ENCODE results near the gene NR1D1. TPM values are rescaled to one million over a fixed set of nuclear protein-coding genes. Genes with fewer than 3 reads are reported as not detected.

Gene NR1D1
- total RNA-seq, 4 donors from 2014 or later, result 1.5 to 20.4 (median 18.3) TPM

- H3K4me1 ChIP-seq, result peaks cover 27 to 75% (median 53%) of the 10 kb centered on the region in 3 donors
- H3K27me3 ChIP-seq, result no peaks in the 10 kb centered on the region
- peak; percentile 12 for ATAC-seq
- 8 to 10% methylated on average over 2 to 4 of the region's 4 CpGs for WGBS, 2 donors (ENCODE audit: low coverage in 1 of 2)
- no peaks in the 10 kb centered on the region for H3K9me3 ChIP-seq
- TF ChIP-seq EP300 (IDR thresholded peaks at IDR 0.05) (no peak), POLR2A (IDR thresholded peaks at IDR 0.05) (peak in 1 of 2 donors; percentile 27), POLR2AphosphoS5 (IDR thresholded peaks at IDR 0.05) (peak; percentile 5), CTCF (IDR thresholded peaks at IDR 0.05) (no peak)
- H3K27ac ChIP-seq, result peak overlapping the region; percentile 94 to 99 (median 97)
- peak overlapping the region in 1 of 2 donors; percentile 48 for H3K4me3 ChIP-seq
- H3K36me3 ChIP-seq, result no peaks in the 10 kb centered on the region
These were observed 12.3 kb upstream of the NR1D1 start for GRCh38 chr17:40112718-40113109.

DNA sequence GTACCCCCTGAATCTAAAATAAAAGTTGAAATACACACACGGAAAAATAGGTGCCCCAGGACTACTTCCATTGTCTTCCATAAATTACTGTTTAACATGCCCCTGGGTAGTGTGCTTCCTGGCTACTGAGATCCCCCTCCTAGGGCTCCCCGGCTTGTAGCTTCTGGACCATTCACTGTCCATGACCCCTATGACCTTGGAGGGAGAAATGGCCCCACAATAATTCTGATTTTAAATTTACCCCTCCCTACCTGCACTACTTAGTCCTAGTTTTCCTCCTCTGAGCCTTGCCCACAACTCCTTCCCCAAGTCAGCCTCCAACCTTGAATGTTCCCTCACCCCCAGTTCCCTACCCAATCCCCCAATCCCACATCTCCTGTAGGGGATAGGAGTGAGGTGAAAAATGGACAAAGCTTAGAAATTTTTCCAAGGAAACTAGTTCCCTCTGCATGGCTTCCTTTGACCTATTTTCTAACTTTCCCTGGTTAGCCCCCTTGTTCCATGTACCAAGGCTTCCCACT is 11.9 kb upstream of the NR1D1 start:
- Histone ChIP-seq H3K27ac (peak overlapping the region; percentile 94 to 99 (median 97)), H3K4me1 (peaks cover 32 to 80% (median 58%) of the 10 kb centered on the region in 3 donors), H3K36me3 (no peaks in the 10 kb centered on the region), H3K9me3 (no peaks in the 10 kb centered on the region), H3K4me3 (peak overlapping the region in 1 of 2 donors; percentile 48), H3K27me3 (no peaks in the 10 kb centered on the region)
- TF ChIP-seq CTCF (IDR thresholded peaks at IDR 0.05), result no peak
- no peak for TF ChIP-seq EP300 (IDR thresholded peaks at IDR 0.05)
- TF ChIP-seq POLR2AphosphoS5 (IDR thresholded peaks at IDR 0.05), result no peak
- TF ChIP-seq POLR2A (IDR thresholded peaks at IDR 0.05), result no peak
- ATAC-seq, result no peak
- 0 to 7% methylated on average over 1 to 2 of the region's 2 CpGs for WGBS, 2 donors (ENCODE audit: low coverage in 1 of 2)

DNA sequence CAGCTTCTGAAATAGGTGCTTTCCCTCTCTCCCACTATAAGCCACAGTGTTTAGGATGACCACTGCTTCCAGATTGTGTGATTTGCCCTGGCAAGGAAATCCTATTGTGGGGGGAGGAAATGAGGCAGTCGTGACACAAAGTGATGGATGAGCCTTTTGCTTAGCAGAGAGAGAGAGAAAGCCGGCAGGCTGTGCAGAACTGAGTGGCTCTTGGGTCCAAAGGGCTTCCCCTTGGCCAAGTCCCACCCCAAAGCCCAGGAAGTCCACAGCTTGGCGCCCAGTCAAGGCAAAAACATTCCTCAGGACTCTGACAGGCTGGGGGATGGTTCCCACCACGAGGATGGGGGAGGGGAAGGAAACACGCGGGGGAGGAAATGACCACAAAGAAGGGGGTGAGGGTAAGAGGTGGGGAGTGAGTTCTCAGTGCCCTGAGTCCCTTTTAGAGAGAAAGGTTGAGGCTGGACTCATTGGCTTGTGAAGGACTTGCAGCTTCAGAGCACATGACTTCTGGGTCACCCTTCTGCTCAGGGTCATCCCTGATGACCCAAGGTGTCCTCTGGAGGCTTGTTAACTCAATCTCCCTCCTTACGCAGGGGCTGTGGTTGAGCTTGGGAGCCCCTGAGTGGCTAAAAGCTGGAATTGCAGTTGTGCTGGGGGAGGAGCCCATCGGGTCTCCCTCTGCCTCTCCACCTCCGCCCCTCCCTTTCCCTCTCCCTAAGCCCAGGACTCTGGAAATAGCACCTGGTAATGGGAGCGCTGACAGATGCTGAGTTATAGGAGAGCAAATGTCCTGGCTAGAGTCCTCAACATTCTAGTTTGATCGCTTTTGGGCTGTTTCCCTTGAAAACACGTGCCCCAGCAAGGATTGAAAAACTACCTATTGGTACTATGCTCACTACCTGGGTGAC is 11.1 kb upstream of the NR1D1 start:
- Histone ChIP-seq H3K36me3 (no peaks in the 10 kb centered on the region), H3K9me3 (no peaks in the 10 kb centered on the region), H3K4me3 (peak overlapping the region in 1 of 2 donors; percentile 17), H3K4me1 (peaks cover 37 to 87% (median 65%) of the 10 kb centered on the region in 3 donors), H3K27ac (peak overlapping the region; percentile 94 to 99 (median 97)), H3K27me3 (no peaks in the 10 kb centered on the region)
- 0 to 3% methylated on average over 2 to 8 of the region's 12 CpGs for WGBS, 2 donors (ENCODE audit: low coverage in 1 of 2)
- peak; percentile 75 for ATAC-seq
- no peak for TF ChIP-seq EP300 (IDR thresholded peaks at IDR 0.05)
- TF ChIP-seq CTCF (IDR thresholded peaks at IDR 0.05), result peak in 3 of 4 experiments; percentile 90 to 95 (median 94)
- TF ChIP-seq POLR2AphosphoS5 (IDR thresholded peaks at IDR 0.05), result peak; percentile 97
- TF ChIP-seq POLR2A (IDR thresholded peaks at IDR 0.05), result no peak

DNA sequence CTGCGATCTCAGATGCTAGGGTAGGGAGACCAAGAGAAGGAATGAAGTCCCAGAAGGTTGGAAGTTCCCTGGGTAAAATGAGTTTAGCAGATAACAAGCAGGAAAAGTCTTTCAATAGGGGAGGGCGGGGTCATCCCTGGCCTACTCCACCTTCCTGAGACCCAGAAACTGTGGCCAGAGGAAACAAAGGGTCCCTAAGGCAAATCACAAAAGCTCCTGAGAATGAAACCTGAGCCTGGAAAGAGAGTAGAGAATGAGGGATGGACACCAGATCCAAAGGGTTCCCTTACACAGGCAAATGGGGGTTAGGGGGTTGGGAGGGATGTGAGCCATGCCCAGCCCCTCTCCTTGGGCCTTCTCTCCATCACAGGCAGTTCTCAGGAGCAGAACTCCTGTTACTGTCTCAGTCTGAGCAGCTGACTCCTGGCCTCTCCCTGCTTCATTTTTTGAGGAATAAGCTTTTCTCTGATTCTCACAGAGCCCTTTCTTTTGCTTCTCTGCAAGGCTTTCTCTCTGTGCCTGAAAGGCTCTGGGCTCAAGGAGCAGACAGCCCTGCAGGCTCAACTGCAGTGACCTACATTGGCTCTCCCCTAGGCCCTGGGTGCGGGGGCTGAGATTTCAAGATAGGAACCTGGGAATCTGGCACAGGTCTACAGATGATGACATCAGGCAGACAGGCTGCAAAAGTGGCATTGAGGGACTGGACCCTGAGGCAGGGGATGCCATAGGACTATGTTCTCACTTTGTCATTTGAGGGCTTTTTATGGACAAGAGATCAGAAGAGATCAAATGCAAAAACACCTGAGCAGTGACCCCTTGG is 9.8 kb upstream of the NR1D1 start:
- H3K9me3 ChIP-seq, result no peaks in the 10 kb centered on the region
- H3K4me1 ChIP-seq, result peaks cover 40 to 99% (median 78%) of the 10 kb centered on the region in 3 donors
- TF ChIP-seq POLR2AphosphoS5 (IDR thresholded peaks at IDR 0.05) (no peak), CTCF (IDR thresholded peaks at IDR 0.05) (no peak), EP300 (IDR thresholded peaks at IDR 0.05) (no peak), POLR2A (IDR thresholded peaks at IDR 0.05) (no peak)
- 76 to 100% methylated on average over 1 to 2 of the region's 3 CpGs for WGBS, 2 donors (ENCODE audit: low coverage in 1 of 2)
- H3K36me3 ChIP-seq, result no peaks in the 10 kb centered on the region
- no peak for ATAC-seq
- no peak overlapping the region for H3K4me3 ChIP-seq
- peak overlapping the region; percentile 94 to 99 (median 97) for H3K27ac ChIP-seq
- no peaks in the 10 kb centered on the region for H3K27me3 ChIP-seq
